Measurements from ENCODE around the gene SAMD4A.
A peak's percentile ranks its signal among the peaks of the same experiment; 100 is the strongest.

The SAMD4A gene

GRCh38 chr14:54813081-54813480, 246.2 kb downstream of the SAMD4A start:
- Mint-ChIP-seq H3K4me3 (no peak overlapping the region), H3K36me3 (ENCODE audit: low read depth) (no peaks in the 10 kb centered on the region), H3K27me3 (ENCODE audit: low read depth, poor library complexity) (peaks cover 23% of the 10 kb centered on the region), H3K27ac (no peak overlapping the region), H3K4me1 (peaks cover 14% of the 10 kb centered on the region), H3K9me3 (no peaks in the 10 kb centered on the region)
- DNase-seq: no peak
- TF ChIP-seq, protein P1, sequence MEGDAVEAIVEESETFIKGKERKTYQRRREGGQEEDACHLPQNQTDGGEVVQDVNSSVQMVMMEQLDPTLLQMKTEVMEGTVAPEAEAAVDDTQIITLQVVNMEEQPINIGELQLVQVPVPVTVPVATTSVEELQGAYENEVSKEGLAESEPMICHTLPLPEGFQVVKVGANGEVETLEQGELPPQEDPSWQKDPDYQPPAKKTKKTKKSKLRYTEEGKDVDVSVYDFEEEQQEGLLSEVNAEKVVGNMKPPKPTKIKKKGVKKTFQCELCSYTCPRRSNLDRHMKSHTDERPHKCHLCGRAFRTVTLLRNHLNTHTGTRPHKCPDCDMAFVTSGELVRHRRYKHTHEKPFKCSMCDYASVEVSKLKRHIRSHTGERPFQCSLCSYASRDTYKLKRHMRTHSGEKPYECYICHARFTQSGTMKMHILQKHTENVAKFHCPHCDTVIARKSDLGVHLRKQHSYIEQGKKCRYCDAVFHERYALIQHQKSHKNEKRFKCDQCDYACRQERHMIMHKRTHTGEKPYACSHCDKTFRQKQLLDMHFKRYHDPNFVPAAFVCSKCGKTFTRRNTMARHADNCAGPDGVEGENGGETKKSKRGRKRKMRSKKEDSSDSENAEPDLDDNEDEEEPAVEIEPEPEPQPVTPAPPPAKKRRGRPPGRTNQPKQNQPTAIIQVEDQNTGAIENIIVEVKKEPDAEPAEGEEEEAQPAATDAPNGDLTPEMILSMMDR (IDR thresholded peaks at IDR 0.05): no peak

- H3K27me3 Mint-ChIP-seq (ENCODE audit: low read depth, poor library complexity): peaks cover 20% of the 10 kb centered on the region
- H3K27ac Mint-ChIP-seq: no peak overlapping the region
- peaks cover 24% of the 10 kb centered on the region for H3K4me1 Mint-ChIP-seq
- H3K36me3 Mint-ChIP-seq (ENCODE audit: low read depth): no peaks in the 10 kb centered on the region
- no peaks in the 10 kb centered on the region for H3K9me3 Mint-ChIP-seq
- TF ChIP-seq, protein P1 (IDR thresholded peaks at IDR 0.05): peak; percentile 9
- no peak for DNase-seq
- no peak overlapping the region for H3K4me3 Mint-ChIP-seq
These were observed 247.1 kb downstream of the SAMD4A start for GRCh38 chr14:54814076-54814475.

- DNase-seq: no peak
- no peak overlapping the region for H3K4me3 Mint-ChIP-seq
- TF ChIP-seq, protein P1 (IDR thresholded peaks at IDR 0.05): no peak
- H3K27ac Mint-ChIP-seq: no peak overlapping the region
- H3K27me3 Mint-ChIP-seq (ENCODE audit: low read depth, poor library complexity): peaks cover 15% of the 10 kb centered on the region
- H3K36me3 Mint-ChIP-seq (ENCODE audit: low read depth): no peaks in the 10 kb centered on the region
- no peaks in the 10 kb centered on the region for H3K9me3 Mint-ChIP-seq
- peaks cover 34% of the 10 kb centered on the region for H3K4me1 Mint-ChIP-seq
These were observed 248.1 kb downstream of the SAMD4A start for GRCh38 chr14:54815016-54815415.

GRCh38 chr14:54815515-54815914, 248.6 kb downstream of the SAMD4A start:
- Mint-ChIP-seq H3K27ac (no peak overlapping the region), H3K4me3 (no peak overlapping the region), H3K4me1 (peaks cover 37% of the 10 kb centered on the region), H3K27me3 (ENCODE audit: low read depth, poor library complexity) (peaks cover 14% of the 10 kb centered on the region), H3K36me3 (ENCODE audit: low read depth) (no peaks in the 10 kb centered on the region), H3K9me3 (no peaks in the 10 kb centered on the region)
- TF ChIP-seq, protein P1 (IDR thresholded peaks at IDR 0.05): no peak
- DNase-seq: no peak

DNA sequence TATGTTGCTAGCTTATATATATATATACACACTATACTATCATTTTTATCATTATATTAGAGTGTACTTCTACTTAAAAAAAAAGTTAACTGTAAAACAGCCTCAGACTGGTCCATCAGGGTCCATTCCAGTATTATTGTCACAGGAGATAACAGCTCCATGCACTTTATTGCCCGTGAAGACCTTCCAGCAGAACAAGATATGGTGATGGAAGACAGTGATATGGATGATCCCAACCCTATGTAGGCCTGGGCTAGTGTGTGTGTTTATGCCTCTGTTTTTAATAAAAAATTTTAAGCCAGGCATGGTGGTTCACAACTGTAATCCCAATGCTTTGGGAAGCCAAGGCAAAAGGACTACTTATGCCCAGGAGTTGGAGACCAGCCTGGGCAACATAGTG, 249.5 kb downstream of the SAMD4A start:
- peaks cover 37% of the 10 kb centered on the region for H3K4me1 Mint-ChIP-seq
- H3K4me3 Mint-ChIP-seq: no peak overlapping the region
- no peaks in the 10 kb centered on the region for H3K36me3 Mint-ChIP-seq (ENCODE audit: low read depth)
- TF ChIP-seq, protein P1 (IDR thresholded peaks at IDR 0.05): no peak
- H3K27me3 Mint-ChIP-seq (ENCODE audit: low read depth, poor library complexity): peaks cover 11% of the 10 kb centered on the region
- no peaks in the 10 kb centered on the region for H3K9me3 Mint-ChIP-seq
- DNase-seq: no peak
- H3K27ac Mint-ChIP-seq: no peak overlapping the region

DNA sequence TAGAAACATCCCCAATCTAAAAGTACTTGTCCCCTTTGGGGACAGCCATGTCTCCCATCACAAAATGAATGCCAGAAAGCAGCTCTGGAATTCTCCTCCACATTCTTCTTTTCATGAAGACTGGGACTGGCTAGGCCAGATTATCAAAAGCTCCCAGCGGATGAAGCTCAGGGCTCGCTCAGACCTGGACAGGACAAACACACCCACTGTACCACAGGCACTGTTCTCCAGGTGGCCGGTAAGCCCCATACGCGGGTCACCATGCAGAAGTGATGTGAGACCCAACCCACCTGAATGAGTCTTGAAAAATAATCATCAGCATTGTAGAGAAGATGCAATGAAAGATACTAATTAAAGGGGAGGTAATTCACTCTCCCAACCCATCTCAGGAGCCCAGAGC, 250.6 kb downstream of the SAMD4A start:
- H3K9me3 Mint-ChIP-seq: peaks cover 3% of the 10 kb centered on the region
- peaks cover 14% of the 10 kb centered on the region for H3K27me3 Mint-ChIP-seq (ENCODE audit: low read depth, poor library complexity)
- H3K4me3 Mint-ChIP-seq: no peak overlapping the region
- no peak for DNase-seq
- no peaks in the 10 kb centered on the region for H3K36me3 Mint-ChIP-seq (ENCODE audit: low read depth)
- no peak overlapping the region for H3K27ac Mint-ChIP-seq
- H3K4me1 Mint-ChIP-seq: peaks cover 37% of the 10 kb centered on the region
- TF ChIP-seq, protein P1 (IDR thresholded peaks at IDR 0.05): no peak

Measured in nephron progenitor cell (in vitro differentiated cells).